Right lobe of liver (tissue), 4 donors: Measurements from ENCODE around the gene HS3ST6.

ENCODE experiments used
- CTCF ChIP-seq, 4 donors: fragments of 200-600 bp in 3 of 4; fragments of 450-650 bp in 1 of 4; IDR thresholded peaks; one replicate each; pipeline versions ENCODE4 v1.5.1 to v1.8.0; 2016 to 2022; ENCODE audit warnings: antibody characterized with exemption in 4 of 4, mild to moderate bottlenecking in 2 of 4
- POLR2A ChIP-seq: fragments of 450-650 bp; IDR thresholded peaks from one replicate; pipeline ENCODE4 v1.6.1; 2017; ENCODE audit warnings: antibody characterized with exemption, mild to moderate bottlenecking
- donor health status: DM: no; HTN: no; CAD: no.
- donor health status: DM: no; HTN: no; CAD: no.
- donor health status: DM: no; HTN: yes; CAD: no.

GRCh38 chr16:1870365-1871082, 47.7 kb downstream of the HS3ST6 start:
- no peak for TF ChIP-seq CTCF (IDR thresholded peaks at IDR 0.05)
- TF ChIP-seq POLR2A = no peak
